Stromal cell of bone marrow (primary cell): ENCODE results near the gene PTP4A1.
"Not testable (repeated sequence)": the region's sequence is repeated elsewhere in the genome, so short reads cannot be mapped to it uniquely, and the experiment has no call there.

Experiments used
- DNase-seq: peaks from one replicate; pipeline ENCODE4 v3.0.0-alpha.2; 2012; ENCODE audit warnings: low read depth

Gene PTP4A1

DNA sequence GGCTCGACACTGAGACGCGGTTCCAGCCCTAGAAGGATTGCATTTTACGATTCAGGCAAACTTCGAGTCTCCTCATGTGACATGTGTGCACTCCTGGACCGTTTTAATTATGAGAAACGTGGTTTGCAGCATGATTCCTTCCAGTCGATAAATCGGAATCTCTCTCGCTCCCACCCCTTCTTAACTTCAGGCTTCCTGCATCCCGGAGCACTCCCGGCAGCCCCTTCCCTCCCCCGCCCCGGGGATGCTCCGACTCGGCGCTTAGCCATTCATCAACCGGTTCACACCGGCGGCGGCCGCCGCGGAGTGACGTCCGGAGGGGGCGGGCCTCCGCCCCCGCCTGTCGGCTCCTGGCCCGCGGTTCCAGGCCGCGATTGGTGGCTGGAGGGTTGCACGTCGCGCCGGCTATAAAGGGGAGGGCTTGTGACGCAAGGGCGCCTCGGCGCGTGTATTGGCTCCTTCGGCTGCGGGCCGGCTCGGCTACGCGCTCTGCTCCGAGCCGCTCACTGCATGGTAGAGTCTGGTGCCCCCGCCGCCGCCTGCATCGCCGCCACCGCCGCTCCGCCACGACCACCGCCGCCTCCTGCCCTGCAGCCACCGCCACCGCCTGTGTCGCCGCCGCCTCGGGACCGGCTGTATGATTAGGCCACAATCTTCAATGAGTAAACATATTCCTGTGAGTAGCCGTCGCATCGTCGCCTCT, at the start of gene PTP4A1, which contains the start of gene LOC128125822:
Gene PTP4A1 (plus strand): TSS at position 437 of the 703 bp plus-strand sequence. CDS start 4,401 bp downstream, outside the sequence.
Gene LOC128125822 (plus strand): TSS at position 437 of the 703 bp plus-strand sequence.
- peak; percentile 92 for DNase-seq

DNA sequence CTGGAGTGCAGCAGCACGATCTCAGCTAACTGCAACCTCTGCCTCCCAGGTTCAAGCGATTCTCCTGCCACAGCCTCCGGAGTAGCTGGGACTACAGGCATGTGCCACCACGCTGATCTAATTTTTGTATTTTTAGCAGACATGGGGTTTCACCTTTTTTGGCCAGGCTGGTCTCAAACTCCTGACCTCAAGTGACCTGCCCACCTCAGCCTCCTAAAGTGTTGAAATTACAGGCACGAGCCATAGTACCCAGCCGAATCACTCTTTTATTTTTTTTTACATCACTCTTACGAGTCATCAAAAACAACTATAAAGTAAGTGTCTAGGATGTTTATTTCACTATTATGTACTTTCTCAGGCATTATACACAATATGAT, 49.4 kb upstream of the PTP4A1 start:
- DNase-seq, result not testable (repeated sequence)

DNA sequence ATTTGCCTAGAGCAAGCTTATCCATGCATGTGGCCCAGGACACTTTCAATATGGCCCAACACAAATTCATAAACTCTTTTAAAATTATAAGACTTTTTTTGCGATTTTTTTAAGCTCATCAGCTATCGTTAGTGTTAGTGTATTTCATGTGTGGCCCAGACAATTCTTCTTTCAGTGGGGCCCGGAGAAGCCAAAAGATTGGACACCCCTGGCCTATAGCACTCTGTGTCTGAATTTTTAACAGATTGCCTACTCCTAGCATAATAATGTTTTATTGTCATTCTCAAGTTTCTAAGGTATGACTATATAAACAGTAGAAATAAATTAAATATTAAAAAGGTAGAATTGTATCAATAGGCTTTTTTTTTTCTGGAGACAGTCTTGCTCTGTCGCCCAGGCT, 48.6 kb upstream of the PTP4A1 start:
- no peak for DNase-seq

DNA sequence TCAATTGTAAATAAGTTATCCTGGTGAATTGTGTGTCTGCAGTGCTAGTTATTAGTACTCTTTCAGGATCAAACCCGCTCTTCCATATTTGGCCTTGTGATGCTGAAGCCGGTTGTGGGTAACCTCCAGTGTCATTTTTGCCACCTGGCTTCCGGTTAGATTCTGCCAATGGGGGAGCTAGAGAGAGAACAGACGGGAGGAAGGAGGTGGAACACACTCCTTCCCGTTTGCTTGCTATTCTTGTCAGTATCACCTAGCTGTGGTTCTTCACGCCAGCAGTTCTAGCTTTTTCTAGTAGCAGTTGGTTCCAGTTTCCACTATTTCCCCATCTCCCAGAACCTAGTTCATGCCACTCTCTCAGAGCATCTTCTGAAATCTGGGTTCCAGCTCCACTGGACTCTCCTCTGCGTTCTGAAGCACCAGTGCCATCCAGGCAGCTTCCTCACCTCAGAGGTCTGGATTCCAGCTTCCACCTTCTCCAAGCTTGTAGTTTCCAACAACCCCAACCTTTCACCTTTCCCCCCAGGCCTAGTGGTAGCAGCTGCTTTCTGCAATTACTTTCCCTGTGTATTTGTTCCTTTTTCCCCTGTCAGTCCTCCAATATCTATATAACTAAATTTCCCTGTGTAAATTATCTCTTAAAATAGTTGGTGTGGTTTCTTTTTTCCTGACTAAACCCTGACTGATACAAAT, 46.9 kb upstream of the PTP4A1 start:
- no peak for DNase-seq

DNA sequence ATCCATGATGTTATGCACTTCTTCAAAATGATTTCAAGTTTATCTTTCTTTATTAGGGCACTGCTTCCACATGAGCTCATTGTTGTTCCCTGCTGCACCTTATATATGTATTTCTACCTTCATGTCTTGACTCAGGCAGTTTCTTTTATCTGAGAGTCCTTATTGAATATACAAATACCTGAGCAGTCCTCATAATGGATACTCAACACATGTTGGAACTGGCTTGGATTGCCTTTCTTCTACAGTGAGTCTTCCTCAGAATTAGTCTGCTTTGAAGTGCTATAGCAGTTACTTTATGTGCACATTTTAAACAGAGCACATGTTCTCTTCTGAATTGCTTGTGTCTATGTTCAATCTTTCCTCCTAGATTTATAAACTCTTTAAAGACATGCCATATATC, 45.3 kb upstream of the PTP4A1 start:
- no peak for DNase-seq

DNA sequence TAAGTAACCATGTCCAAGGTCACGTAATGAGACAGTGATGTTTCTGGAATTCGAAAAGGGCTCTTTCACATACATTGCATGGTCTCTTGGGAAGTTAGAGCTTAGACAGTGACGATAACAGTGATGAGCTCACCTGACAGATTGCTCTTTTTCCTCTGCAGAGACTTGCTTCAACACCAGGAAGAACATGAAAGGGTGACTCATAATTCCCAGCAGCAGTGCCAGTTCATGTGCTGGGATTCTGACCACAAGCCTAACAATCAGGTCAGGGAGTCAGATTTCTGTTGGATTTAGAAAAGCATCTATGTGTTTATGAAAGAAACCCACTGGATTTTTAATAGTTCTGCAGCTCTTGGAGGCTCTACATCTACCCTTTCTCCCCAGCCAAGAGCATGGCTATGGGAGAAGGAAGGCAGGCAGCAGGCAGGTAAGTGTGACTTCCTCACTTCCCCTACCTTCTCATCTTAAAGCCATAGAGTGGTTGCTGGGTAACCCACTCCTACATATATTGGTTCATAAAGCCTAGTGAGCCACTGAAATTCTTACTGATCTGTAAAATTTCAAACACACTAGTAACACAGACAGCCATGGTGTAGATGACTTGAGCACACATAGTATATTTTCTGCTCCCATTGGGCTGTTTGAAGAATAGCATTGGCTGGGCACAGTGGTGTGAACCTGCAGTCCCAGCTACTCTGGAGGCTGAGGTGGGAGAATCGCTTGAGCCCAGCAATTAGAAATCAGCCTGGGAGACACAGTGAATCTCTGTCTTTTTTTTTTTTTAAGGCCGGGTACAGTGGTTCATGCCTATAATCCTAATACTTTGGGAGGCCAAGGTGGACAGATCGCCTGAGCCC, 44.4 kb upstream of the PTP4A1 start:
- DNase-seq, result peak; percentile 97

DNA sequence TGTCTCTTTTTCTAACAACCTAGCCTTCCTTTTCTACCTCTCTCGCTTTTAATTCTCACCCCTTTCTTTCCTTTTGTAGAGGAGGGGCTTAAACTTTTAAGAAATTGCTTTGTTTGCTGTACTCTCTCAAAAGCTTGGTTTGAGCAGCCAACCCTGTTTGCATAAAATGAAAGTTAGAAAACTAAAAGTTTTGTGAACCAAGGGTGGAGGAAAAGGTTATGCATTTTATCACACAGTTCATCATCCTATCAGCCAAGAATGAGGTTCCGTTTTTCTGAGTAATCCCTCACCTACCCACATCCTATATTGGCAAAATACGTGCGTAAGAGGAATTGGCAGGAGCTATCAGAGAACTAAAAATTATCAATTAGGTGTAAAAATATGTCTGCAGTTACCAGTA, 42.8 kb upstream of the PTP4A1 start:
- DNase-seq, result no peak

DNA sequence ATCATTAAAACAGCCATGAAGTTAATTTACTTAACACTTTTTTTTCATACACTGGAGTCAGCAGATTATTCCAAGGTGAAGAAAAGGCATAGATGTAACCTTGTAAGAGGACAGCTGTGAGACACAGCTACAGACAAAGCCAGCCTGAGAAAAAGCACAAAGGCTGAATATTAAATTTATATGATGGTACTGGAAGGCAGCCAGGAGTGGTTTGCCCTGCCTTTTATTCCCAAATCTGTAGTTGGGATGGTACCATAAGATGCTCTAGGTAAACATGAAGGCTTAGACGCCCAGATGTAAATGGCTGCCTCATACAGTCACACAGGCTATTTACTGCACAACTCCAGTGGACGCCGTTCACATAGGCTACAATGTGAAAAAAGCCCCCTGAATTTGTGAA, 42.1 kb upstream of the PTP4A1 start:
- no peak for DNase-seq

DNA sequence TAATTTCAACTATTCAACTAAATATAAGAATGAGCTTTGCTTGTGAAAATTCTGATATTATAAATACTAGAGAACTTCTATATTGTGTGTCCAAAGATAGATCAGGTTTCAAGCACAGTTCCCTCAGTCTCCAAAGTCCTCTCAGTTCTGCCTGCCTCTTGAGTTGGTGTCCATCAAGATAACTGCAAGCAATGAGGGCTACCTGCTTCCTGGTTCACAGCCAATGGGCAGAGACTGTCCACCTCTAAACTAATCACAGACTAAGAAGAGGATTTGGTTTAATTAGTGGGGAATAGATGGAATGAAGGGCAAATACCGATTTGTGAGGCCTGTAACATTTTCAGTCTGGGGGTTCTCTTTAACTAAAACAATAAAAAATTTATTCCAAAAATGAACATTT, 41.3 kb upstream of the PTP4A1 start:
- DNase-seq, result no peak

DNA sequence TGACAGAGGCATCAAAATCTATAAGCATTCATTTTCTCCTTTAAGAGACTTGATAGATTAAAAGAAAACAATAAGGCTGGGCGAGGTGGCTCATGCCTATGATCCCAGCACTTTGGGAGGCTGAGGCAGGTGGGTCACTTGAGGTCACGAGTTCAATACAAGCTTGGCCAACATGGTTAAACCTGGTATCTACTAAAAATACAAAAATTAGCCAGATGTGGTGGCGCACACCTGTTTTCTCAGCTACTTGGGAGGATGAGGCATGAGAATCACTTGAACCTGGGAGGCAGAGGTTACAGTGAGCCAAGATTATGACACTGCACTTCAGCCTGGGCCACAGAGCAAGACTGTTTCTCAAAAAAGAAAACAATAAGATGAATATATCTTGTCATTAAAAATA, 39.3 kb upstream of the PTP4A1 start:
- DNase-seq, result no peak

DNA sequence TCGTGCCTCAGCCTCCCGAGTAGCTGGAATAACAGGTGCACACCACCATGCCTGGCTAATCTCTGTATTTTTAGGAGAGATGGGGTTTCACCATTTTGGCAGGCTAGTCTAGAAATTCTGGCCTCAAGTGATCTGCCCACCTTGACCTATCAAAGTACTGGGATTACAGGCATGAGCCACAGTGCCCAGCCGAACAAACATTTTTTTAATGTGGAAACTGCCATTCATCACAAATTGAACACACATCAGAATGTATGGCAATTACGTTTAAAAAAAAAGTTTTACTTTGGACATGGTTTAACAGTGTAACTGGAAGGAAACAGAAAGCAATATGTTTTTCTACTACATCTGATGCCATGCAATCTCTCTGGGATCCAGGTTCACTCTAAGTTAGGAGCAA, 38.3 kb upstream of the PTP4A1 start:
- DNase-seq, result no peak

DNA sequence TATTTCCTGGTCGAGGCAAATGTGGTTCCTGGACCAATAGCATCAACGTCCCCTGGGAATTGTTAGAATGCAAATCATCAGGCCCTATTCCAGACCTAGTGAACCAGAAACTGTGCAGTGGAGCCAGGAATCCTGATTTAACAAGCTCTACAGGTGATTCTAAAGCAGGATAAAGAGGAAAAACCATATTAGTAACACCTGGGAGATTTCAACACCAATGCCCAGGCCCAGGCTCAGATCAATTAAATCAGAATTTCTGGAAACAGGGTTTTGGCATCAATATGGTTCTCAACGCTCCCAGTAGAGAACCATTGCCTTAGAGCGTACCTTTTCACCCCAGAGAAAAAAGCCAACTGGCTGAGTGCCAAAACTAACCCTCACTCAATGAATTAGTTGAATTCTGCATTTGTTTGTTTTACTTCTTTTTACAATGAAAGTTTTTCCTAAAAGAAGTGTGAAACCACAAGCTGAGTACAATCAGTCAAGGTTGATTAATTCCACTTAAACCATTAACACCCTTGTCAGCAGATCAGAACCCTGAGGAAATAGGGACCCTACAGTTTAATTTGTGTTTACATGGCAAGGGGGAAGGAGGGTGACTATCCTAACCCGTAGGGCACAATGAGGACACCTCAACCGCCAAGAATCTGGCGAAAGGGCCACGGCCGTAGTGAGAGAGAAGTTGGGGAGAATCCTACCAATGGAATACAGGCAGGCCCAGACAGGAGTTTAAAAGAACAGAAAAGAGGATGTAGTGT, 34.9 kb upstream of the PTP4A1 start:
- no peak for DNase-seq

DNA sequence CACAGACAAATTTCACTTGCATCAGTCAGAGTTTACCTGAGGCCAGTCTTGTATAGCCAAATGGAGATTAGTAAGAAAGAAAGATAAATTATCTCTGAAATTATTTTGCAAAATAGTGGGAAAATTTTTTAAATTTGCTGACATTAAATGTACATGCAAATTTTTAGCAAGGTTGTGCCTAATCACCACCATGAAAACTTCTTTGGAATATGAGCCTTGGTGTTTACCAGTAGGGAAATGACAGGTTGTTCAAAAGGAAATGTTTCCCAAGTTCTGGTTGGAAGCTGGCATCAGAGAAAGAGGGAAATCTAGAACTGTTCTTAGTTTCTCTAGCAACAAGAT, 34.4 kb upstream of the PTP4A1 start:
- DNase-seq, result no peak

DNA sequence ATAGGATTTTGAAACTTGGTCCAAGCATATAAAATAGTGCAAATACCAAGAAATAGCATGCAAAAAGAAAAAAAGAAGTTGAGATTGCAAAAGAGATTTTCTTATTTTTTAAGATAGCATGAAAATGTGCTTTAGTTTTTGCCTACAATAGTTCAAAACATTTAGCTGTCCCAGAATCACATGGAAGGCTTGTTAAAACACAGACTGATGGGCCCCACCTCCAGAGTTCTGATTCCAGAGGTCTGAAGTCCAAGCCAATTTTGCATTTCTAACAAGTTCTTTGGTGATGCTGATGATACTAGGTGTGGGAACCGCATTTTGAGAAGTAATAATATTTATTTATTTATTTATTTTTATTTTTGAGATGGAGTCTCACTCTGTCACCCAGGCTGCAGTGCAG, 33.7 kb upstream of the PTP4A1 start:
- DNase-seq, result no peak

DNA sequence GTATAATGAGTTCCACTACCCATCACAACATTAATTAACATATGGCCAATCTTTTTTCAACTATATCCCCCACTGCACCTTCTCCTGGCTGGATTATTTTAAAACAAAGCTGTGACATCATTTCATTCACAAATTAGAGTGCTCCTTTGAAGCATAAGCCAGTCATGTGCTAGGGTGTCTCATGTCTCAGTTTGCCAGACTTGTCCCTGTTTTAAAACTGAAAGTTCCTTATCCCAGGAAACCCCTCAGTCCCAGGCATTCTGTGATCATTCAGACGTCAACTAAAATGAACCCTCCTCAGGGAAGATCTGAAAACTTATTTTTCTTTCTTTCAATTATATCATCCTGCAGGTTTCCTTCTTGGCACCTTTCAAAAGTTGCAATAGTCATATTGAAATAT, 29.3 kb upstream of the PTP4A1 start:
- DNase-seq, result no peak

DNA sequence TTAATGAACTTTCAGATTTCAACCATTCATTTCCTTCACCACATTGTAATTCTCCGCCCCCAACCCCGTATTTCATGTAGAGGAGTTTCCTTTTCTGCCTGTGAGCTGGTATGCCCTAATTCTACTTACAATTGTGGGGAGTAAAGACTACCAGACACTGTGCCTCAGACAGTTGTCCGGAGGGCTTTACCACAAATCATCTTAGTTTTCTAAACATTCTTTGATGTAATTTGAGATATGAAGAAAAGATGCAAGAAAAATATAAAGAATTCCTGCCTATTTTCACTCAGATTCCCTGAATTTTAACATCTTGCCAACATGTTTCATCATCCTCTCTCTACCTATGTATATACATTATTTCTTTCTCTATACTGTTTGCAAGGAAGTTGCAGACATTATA, 28.3 kb upstream of the PTP4A1 start:
- no peak for DNase-seq

DNA sequence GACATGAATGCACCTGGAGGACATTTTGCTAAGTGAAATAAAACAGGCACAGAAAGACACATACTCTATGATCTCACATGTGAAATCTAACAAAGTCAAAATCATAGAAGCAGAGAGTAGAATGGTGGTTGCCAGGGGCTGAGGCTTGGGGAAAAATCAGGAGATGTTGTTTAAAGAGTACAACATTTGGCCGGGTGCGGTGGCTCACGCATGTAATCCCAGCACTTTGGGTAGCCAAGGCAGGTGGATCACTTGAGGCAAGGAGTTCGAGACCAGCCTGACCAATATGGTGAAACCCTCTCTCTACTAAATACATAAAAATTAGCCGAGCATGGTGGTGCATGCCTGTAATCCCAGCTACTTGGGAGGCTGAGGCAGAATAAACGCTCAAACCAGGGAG, 26.0 kb upstream of the PTP4A1 start:
- DNase-seq, result no peak

DNA sequence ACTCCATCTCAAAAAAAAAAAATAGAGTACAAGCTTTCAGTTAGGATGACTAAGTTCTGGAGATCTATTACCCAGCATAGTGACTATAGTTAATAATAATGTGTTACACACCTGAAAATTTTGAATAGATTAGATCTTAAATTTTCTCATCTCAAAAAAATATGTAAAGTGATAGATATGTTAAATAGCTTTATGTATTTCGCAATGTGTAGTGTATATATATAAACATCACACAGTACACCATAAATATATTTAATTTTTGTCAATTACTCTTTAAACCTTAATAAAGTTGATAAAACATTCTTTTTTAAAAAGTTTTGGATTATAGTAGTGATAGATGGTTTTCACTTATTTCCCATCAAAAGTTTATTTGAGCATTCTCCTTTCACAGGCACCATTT, 25.6 kb upstream of the PTP4A1 start:
- DNase-seq, result no peak

DNA sequence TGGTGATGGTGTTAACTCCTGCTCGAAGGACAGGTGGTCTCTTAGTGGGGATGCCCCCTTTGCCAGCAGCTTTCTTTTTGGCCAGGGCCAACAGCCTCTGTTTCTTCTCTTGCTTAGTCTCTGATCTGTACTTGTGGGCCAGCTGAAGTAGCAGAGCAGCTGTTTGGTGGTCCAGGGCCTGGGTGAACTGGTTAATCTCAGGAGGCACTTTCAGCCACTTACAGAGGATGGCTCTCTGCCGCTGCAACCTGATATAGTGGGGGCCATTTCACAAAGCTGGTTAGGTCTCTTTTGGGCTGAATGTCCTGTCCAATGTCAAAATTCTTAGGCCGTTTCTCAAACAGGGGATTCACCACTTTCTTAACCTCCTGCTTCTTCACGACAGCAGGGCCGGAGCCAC, 23.2 kb upstream of the PTP4A1 start:
- DNase-seq, result no peak

DNA sequence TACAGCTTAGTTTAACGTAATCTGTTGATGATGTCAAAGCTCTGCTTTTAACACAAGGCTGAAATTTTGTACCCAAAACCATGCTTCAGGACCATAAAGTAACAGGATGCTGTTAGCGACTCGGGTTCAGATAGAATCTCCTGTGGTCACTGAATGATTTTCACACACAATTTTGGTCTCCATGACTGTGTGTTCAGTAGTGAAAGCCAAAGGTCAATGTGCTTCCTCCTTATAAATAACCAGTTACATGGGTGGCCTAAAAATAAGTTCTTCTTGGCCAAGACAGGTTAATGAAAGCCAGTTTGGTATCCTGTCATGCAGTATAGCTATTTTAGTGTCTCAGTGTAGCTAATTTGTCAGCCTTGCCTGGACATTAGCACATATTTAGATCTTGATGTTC, 19.1 kb upstream of the PTP4A1 start:
- DNase-seq, result no peak

DNA sequence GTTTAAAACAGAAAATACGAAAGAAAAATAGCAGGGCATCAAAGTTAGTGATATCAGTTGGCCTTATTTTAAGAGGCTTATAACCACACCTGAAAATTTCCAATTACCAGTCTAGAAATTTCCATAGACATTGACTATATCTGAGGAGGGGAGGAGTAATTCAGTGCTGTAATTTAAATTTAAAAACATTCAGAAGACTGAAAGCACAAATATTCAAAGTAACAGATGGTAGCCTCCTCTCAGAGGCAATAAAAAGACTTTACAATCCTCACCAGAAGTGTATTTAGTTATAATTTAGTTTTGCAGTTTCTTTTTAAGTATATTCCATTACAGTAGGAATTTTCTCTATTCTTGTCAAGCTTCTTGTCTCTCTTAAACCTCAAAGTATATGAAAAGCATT, 18.4 kb upstream of the PTP4A1 start:
- DNase-seq, result no peak

DNA sequence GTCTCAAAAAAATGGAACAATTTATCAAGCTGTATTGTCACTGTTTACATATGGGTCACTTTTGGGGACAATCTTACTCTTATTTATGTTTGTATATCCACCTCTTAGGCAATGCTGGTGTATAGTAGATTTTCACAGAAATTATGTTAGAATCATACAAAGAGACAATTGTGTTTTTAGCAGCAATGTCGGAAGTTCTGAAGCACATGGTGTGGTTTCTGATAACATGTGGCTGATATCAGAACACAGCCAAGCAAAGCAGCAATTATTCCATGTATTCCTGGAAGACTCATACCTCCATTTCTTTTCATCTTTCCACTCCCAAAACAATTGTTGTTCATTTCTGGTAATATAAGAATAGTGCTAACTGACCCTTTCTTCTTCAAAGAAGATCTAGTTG, 17.5 kb upstream of the PTP4A1 start:
- no peak for DNase-seq
